ENCODE data around the gene RBFOX1.
"Not testable (repeated sequence)": the region's sequence is repeated elsewhere in the genome, so short reads cannot be mapped to it uniquely, and the experiment has no call there.

The RBFOX1 gene

GRCh38 chr16:7482032-7482431, 149.4 kb downstream of the RBFOX1 start:
- no peak for DNase-seq (ENCODE audit: low spot score)

GRCh38 chr16:7482596-7483290, 150.1 kb downstream of the RBFOX1 start:
- DNase-seq (ENCODE audit: low spot score): no peak

DNA sequence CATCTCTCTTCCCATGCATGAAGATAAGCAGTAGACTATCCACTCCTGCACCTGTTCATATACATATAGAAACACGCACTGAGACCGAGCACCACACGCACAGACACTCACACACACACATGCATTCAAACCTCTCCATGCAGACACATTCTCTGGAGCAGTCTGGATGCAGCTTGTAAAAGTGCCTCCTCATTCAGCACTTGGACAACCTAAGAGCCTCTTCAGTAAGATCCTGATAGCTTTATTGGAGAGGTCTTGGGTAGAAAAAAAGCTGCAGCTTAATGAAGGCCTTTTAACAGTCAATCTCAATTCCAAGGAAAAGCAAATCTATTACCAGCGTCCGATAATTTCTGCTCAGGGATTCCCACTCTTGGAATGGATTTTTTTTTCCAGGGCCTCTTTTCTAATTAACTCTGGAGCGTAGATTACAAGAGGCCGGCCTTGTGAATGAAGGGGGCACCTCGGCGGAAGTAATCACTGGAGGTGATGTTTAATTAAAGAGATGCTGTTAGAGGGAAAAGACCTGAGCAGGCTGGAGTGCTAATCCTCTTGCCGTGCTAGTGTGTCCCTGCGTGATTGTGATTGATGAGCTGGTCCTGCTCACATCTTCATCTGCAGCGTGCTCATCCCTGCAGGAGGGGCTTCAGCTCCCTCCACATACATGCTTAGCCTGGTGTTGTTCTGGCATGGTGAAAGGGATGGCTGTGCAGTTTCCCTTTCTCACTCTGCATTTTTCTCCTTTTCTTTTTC, 155.1 kb downstream of the RBFOX1 start:
- no peak for DNase-seq (ENCODE audit: low spot score)

GRCh38 chr16:7492122-7492521, 159.5 kb downstream of the RBFOX1 start:
- no peak for DNase-seq (ENCODE audit: low spot score)

- DNase-seq (ENCODE audit: low spot score): no peak
Observed at GRCh38 chr16:7493133-7493532, 160.5 kb downstream of the RBFOX1 start.

DNA sequence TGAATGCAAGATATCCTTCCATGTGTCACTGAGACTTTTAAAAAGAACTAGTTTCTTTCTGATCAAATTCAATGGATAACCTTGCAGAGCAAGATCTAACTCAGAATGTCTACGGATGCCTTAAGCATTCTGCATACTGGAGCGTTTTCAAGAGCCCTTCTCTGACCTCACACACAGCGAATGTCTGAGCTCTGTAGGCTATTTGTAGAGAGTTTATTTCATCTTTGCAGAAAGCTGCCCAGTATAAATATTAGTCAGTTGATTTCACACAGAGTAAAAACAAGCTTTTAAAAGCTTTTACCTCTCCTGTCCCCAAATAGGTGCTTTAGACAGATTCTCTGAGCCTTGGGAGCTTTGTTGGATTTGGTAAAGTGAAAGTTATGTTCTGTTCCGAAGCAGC, 165.0 kb downstream of the RBFOX1 start:
- DNase-seq (ENCODE audit: low spot score): no peak

DNA sequence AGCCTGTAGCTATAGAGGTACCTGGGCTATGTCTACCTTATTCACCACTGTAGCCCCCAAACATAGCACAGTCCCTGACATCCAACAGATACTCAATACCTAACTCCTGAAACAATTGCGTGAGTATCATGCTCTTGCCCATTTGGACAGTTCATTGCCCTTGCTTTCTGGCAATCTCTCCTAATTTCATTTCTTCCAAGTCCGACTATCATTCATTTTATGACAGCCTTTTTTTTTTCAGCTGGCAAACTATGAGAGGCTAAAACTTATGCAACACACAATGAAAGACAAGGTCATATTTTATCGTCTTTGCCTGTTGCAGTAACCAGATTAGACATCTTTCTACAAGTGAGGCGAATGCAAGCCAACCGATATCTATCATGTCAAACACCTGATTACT, 169.2 kb downstream of the RBFOX1 start:
- DNase-seq (ENCODE audit: low spot score): no peak

- DNase-seq (ENCODE audit: low spot score): not testable (repeated sequence)
Observed at GRCh38 chr16:7502591-7503157, 170.0 kb downstream of the RBFOX1 start.

- no peak for DNase-seq (ENCODE audit: low spot score)
Observed at GRCh38 chr16:7503666-7504065, 171.0 kb downstream of the RBFOX1 start.

DNA sequence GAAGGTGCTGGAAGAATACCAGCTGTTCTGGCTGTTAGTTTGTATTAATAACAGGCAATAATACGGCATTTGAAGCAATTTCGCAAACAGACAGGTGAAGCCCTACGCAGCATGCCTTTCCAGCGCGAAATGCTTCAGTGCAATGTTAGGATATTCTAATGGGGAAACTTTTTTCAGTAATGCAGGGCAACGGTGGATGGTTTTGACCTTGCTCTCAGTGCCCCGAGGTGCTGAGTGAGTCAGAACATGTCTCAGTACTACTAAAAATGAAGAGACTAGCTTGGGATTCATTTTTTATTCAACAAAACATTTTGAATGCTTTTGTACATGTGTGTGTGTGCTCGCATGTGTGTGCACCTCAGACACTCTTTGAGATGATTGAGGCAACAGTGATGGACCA, 172.2 kb downstream of the RBFOX1 start:
- no peak for DNase-seq (ENCODE audit: low spot score)

- DNase-seq (ENCODE audit: low spot score): no peak
Observed at GRCh38 chr16:7505495-7505894, 172.8 kb downstream of the RBFOX1 start.

DNA sequence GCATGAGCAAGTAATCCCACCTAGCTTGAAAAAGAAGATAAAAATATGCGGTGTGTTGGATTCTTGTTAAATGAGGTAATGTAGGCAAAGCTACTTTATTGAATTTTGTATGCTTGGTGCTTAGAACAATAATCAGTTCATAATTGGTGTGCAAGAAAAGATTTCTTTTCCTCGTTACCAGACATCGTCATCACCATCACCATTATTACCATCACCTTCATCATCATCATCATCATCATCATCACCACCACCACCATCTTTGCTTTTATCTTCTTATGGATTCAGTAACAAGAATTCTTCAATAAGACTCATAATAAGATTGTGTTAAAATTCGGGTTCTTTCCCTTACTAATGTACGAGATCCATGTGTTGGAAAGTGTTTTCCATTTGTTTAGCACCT, 173.7 kb downstream of the RBFOX1 start:
- no peak for DNase-seq (ENCODE audit: low spot score)

- no peak for DNase-seq (ENCODE audit: low spot score)
Observed at GRCh38 chr16:7508656-7509055, 176.0 kb downstream of the RBFOX1 start.

GRCh38 chr16:7509963-7510601, 177.4 kb downstream of the RBFOX1 start:
- DNase-seq (ENCODE audit: low spot score): no peak

- no peak for DNase-seq (ENCODE audit: low spot score)
Observed at GRCh38 chr16:7511549-7512260, 179.1 kb downstream of the RBFOX1 start.

DNA sequence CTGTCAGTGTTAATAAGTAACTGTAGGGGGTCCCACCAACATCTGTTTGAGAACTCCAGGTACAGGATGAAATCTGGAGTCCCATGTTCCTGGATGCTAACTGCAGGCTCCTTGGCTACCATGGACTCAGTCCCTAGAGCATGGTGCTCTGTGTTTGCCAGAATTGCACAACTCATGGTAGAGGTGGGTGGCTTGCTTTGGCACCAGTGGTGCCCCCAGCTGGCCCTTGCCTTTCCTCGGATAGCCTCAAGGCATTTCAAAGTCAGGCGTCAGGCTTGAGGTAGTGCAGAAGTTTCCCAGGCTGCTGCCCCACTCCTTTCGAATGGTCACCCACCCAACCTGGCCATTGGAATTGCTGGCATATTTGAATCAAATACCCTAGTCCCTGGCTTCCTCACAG, 179.9 kb downstream of the RBFOX1 start:
- no peak for DNase-seq (ENCODE audit: low spot score)

- no peak for DNase-seq (ENCODE audit: low spot score)
Observed at GRCh38 chr16:7513429-7513828, 180.8 kb downstream of the RBFOX1 start.

- no peak for DNase-seq (ENCODE audit: low spot score)
Observed at GRCh38 chr16:7515543-7515942, 182.9 kb downstream of the RBFOX1 start.

- DNase-seq (ENCODE audit: low spot score): no peak
Observed at GRCh38 chr16:7517496-7517895, 184.9 kb downstream of the RBFOX1 start.

GRCh38 chr16:7518158-7518557, 185.5 kb downstream of the RBFOX1 start:
- no peak for DNase-seq (ENCODE audit: low spot score)

GRCh38 chr16:7521834-7522233, 189.2 kb downstream of the RBFOX1 start:
- DNase-seq (ENCODE audit: low spot score): no peak

DNA sequence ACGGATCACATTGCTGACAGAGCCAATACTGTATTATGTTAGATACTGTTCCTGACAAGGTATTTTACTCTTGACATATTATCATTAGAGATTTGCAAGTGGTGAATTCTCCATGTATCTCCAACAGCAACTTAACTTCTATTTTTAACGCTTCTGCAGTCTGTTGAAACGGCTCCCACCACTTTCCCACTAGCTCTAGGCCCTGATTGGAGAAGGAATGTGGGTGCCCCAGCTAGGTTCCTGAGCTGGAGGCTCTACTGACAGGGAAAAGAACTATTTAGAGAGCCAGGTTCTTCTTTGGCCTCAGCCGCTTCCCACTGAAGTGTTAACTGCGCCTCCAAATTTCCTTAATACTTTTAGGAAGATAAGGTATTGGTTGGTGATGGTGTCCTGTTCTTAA, 191.8 kb downstream of the RBFOX1 start:
- DNase-seq (ENCODE audit: low spot score): no peak

Data from GM03348 (cell line).